CD4-positive, alpha-beta T cell treated with Interleukin-17A for 1 hour (primary cell): ENCODE data around the gene SERP2.

Experiments
- DNase-seq: peaks from one replicate; pipeline ENCODE4 v3.0.0-alpha.2; 2020

Gene SERP2

DNA sequence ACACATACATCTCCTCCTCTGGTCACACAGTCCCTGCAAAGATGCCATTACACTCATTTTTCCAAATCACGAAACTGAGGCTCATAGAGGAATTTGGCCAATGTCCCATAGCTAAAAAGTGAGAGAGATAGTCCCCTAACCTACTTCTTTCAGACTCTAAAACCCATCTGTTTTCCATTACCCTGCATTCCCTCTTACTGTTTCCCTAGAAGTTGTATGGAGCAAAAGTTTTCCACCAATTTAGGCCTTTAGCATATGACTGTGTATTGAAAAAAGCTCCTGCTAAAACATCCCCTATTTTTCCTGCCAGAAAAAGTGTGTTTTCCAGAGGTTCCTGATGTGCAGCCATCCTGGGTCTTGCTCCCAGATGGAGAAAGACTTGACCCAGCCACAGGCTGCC is 16.3 kb downstream of the SERP2 start:
- DNase-seq: no peak

DNA sequence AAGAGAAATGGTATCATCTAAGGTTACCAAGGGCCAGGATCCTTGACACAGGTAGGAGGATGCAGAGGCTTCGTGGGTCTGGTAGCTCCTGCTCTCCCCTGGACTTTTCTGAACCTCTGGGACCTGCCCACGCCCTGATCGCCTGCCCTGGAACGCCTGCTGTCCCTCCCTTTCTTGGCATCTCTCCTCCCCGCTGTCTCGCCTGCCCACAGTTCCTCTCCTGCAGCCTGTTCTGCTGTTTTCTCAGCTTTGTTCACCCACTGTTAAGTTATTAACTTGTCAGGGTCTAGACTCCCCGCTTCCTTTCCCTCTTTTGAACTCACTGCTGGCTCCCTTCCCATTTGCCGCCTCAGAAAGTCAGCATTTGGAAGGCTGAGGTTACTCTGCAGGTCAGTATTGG is 19.8 kb downstream of the SERP2 start:
- DNase-seq: no peak

DNA sequence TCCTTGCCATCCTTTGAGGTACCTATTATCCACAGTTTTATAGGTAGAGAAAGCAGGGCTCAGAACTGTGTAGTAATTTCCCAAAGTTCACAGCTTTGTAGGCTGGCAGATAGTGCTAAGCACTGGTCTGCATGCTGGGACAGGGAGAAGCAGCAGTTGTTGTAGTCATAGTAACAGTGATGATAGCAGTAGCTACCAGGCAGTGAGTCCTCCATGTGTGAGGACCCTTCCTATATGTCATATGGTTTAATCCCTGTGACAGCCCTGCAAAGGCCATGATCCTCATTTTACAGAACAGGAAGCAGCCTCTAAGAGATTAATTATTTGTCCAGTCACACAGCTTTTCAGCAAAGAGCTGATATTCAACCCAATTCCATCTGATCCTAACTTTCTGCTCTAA is 21.0 kb downstream of the SERP2 start:
- no peak for DNase-seq

DNA sequence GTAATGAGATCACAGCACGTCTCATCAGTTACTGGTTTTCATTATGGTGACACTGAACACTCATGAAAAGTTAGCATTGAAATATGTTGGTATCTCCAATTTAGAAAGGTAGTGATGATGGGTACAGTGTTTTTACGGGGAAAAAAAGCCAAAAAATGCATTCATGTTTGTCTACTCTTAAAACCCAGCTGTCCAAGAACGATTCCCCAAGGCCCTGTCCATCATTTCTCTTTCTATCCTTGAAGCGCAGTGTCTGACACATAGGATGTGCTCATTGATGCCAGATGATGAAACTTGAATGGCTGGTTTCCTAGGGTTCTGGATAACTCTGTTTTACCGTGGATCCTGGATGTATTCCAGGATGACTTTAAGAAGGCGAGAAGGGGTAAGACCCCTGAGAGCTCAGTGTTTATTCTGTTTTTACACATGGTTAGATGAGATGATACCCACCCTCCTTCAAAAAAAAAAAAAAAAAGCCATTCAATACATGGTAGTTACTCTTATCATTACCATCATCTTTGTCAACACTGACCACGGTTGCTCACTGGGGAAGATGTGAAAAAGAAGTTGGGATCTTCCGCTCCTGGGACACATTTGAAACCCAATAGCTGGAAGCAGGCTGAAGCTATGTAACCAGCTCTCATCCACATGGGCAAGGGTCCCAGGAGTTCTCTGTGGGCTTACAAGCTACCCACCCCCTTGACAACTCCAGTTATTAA is 22.5 kb downstream of the SERP2 start:
- no peak for DNase-seq

DNA sequence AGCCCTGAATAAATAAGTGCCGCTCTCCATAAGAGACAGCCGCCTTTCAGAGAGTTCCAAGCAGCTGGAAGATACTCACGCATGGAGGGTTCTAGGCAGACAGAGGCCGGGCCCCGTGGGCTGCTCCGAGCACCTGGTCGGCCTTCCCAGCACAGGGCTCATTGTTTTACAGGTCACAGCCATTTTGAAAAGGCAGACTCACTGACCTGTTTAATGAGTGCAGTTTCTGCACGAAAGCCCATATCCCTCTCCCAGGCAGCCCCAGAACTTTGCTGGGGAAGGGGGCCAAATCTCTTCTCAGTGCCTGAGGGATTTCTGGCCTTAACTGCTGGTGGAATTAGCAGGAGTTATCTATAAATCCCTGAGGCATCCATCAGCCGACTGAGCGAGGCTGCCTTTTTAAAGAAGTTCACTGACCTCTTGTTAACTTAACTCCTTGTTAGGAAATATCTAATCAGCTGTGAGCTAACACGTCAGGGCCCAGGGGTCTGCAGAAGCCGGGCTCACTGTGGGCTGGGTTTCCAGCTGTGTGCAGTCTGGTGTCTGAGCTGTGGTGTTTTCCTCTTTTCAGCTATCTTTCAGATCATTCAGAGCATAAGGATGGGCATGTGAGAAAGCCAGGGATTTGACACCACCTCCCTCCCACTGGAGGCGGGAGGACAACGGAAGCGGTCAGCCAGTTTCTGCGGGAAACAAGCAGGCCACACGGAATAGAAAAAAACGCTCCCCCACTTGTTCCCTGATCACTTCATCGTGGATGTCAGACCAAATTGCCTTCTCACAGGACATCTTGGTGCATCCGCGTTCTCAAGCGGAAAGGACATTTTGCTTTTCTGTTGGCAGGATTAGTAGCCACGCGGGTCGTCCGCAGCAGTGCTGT is 23.3 kb downstream of the SERP2 start:
- no peak for DNase-seq

DNA sequence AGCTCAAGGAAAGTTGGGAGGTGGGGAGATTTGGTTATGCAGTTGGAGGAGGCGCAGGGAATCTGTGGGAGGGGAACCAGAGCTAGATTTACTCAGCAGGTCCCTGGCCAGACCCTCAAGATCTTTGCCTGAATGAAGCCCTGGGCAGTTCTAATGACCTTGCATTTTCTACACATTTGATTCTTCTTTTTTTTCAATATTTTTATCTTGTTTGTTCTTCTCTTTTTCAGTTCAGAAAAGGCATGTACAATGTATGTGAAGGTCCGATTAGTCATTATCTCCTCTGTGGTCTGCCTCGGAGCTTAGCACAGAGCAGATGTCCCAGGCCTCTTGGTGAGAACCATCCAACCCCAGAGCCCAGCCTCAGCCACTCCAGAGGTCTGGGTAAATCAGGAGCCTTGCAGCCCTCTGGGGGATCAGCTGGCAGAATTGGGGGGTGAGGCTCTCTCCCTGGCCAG is 24.2 kb downstream of the SERP2 start:
- DNase-seq: no peak

DNA sequence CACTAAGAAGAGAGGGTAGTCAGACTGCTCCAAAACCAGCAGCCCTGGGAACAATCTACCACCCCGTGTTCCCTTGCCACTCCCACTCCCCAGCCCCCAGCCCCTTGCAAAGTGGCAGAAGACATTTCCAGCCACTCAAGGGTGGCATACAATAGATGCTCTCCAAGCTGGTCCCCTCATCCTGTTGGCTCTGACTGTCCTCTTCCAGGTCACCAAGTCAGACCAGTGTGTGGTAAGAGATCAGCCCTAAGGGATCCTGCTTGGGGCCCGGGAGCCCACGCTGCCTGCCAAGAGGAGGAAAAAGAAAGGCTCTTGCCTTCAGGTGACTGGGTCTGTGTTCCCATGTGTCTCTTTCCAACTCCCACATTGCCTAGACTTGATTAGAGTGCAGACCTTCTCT is 25.0 kb downstream of the SERP2 start:
- no peak for DNase-seq

DNA sequence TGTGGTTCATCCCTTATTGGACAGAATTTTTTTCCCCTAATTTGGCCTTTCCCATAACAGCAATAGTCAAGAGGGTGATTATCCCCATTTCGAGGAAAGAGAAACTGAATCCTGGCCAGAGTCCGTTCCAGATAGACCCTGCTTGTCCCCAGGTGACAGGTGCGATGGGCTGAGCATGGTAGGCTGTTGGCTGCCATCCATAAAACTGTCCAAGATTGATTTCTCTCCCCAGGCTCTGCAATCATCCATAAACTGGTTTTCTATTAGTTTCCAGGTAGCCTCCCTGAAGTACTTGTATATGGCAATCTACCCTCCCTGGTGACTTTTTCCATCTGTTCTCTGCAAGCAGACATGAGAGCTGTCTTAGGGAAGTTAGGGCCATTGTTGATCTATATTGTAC is 25.4 kb downstream of the SERP2 start:
- no peak for DNase-seq

DNA sequence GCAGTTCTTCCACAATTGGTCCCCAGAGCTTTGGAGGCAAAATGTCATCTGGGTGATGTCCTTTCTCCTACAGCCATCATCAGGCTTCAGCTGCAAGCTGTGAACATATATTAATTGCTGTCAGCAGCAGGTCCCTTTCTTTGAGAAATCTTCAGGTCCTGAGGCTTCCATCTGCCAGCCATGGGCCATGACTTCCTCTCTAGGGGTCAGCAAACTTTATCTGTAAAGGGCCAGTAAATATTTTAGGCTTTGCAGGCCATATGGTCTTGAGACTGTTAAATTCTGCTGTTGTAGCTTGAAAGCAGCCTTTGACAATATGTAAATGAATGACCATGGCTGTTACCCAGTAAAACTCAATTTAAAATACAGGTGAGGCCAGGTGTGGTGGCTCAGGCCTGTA is 27.1 kb downstream of the SERP2 start:
- DNase-seq: no peak

DNA sequence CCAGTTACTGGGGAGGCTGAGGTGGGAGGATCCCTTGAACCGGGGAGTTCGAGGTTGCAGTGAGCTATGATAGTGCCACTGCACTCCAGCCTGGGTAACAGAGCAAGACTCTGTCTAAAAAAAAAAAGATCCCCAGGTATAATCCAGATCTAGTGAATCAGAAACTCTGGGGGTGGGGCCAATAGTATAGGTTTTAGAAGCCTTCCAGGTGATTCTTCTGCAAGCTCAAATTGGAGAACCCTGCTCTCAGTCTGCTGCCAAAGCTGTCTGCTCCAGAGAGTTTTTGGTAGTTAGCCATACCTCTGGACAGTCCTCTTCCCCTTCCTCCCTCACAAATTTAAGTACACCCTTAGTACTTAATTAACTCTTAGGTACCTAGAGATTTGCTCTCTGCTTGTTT is 28.0 kb downstream of the SERP2 start:
- no peak for DNase-seq

DNA sequence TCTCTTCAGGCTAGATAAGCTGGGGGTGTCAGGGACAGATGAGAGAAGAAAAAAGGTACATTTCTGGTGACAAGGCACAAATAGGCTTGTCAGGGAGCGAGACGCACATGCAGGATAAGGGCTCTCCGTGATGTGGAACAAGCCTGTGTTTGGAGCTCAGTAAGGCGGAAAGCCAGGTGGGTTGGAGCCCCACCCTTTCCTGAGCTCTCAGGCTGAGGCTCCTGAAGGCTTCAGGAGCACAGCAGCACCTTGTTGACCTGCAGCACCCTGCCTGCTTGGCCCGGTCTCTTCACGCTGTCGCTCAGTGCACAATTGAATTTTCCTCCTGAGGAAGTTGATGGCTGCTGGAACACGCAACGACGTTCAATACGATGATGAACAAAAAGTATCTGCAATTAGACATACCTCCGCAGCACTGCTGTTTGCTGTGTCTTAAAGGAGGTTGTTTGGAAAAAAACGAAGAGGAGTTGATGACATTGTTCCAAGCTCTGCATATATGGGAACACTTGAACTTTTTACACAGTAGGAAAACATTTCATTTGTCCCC is 29.3 kb downstream of the SERP2 start:
- DNase-seq: no peak

DNA sequence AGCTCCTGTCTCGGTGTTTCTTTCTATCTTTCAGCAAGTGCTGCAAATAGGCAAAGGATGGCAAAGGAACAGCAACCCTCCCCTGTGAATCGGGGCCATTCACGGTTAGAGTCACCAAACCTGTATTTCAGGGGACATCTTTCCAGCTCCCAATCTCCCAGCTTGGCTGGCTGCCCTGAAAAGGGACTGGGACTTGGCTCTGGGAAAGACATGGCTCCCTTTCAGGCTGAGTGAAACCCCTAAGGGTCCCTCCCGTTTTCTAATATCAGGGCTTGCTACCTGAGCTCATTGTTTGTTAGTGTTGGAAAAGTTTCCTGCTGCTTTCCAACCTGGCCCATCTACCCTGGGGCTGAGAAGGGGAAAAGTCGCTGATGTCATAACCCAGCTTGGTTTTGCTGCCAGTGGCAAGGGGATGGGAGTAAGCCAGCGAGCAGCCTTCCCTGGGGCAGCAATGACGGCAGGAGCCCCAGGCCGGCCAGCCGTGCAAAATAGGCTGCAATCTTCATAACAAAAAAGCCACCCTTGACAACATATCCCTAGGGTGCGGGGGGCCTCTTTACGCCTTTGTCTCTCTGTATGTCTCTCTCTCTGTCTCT is 29.9 kb downstream of the SERP2 start:
- DNase-seq: no peak

DNA sequence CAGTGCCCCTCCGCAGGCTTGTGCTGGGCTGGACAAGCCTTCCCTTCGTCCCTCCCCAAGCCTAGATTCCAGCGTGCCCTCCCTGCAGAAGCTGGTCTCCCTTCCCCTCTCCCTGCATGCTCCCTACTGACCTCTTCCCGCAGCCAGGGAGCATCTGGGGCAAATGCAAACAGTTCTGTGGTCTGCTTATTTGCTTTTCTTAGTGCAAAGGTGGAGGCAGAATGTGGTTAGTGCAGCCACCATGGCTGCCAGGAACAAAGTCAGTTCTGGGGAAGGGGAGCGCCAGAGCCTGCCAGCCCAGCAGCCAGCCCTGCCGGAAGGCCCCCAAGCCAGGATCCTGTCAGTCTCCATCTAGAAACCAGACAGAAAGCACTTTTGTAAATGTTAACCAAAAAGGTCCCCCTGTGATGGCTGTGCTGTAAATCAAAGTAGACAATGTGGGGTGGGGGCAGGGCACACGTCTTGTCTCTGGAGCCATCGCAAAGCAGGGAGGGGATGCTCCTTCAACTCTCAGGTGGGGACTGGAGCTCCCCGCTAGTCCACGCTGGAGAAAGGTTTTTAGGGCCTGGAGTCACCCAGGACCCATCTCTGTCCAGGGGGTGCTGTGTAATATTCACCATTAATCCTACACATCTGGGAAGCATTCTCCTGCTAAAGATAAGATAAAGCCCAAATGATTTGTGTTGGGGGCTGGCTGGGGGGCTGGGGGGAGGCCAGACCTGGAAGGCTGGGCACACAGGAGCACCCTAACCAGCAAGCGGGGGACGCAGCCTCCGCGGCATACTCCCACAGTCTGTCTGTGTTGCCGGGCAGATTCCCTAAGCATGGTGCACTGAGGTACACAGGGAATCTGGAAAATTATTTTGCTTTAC is 30.9 kb downstream of the SERP2 start:
- DNase-seq: no peak

DNA sequence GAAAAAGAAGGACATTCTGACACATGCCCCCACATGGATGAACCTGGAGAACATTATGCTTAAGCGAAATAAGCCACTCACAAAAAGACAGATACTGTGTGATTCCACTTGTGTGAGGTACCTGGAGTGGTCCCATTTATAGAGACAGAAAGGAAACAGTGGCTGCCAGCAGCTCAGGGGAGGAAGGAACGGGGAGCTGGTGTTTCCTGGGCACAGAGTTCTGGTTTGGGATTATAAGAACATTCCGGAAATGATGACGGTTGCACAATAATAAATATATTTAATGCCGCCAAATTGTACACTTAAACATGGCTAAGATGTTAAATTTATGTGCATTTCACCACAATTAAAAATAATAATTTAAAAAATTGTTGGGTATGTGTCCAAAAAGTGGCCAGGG is 33.0 kb downstream of the SERP2 start:
- DNase-seq: no peak

DNA sequence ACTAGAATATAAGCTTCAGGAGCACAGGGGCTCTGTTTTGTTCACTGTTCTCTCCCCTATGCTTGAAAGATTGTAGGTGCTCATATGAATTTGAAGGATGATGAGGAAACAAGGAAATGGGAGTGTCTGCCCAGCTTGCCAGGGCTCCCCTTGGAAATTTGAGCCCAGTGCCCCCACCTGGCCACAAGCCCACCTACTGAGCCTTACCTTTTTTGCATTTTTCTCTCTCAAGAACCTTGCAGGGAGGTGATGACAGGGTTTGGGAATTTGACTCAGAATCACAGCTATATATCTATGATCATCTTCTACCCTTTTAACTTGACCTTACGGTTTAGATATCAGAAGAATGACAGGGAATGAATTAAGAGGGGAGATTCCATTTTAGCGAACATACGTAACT is 33.8 kb downstream of the SERP2 start:
- DNase-seq: no peak

DNA sequence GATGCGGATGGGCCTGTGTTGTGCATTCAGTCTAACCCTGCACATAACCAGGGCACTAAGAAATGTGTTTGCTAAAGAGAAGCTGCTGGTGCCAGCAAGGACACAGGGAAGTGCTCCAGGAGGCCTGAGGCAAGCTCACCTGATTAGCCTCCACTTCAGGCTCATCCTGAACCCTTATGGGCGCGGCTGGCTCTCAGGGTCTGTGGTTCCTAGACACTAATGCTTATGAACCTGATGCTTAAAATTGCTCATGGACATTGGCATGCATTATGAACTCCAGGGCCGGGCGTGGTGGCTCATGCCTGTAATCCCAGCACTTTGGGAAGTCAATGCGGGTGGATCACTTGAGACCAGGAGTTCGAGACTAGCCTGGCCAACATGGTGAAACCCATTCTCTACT is 34.3 kb downstream of the SERP2 start:
- DNase-seq: no peak

DNA sequence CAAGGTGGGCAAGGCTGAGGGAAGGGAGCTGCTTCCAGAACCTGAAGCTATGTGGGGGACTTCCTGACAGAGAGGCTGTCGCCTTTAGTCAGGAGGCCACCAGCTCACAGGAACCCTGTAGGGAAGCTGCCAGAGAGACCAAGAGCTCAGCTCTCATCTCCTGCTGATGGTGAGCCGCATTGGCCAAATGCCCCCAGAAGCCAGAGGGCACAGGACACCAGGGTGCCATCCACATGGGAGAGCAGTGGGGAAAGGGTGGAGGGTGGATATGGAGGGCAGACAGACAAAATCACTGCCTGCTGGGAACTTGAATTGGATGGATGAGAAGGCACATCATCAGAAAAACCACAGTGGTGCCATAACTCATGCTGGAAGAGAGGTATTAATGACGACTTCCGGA is 36.0 kb downstream of the SERP2 start:
- no peak for DNase-seq

DNA sequence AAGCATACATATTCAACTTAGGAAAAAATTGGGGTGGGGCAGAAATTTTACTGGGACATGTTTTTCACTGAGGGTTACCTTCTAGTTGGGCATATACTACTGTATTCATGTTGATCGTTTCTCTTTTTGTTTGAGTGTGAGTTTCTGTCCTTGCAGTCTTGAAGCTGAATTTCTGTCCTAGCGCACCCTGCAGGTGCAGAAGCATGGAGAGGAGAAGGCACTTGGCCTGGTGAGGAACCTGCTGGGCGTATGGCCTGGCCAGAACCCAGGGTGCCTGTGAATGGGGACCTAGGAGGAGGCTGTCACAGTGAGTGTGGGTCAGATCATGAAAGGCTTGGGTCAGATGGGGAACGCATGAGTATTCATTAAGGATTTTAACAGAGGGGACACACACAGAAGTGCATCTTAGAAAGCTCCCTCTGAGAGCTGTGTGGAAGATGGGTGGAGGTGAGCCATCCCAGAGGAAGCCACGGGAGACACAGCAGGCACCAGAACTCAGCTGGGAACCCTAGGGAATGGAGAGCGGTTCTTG is 36.8 kb downstream of the SERP2 start:
- DNase-seq: no peak

DNA sequence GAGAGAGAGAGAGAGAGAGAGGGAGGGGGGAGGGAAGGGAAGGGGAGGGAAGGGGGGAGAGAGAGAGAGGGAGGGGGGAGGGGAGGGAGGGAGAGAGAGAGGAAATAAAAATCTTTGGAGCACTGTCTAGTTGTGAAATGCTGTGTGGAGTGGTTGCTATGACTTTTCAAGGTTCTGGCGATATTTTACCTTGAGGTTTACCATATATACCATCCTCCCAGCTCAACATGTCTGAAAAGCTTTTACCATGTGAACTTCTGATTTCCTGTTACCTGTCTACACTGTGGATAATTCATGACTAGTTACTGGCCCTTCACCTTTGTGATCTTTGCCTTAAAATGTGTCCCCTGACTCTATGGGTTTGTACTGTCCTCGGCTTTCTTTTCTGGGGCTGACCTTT is 38.2 kb downstream of the SERP2 start:
- no peak for DNase-seq

DNA sequence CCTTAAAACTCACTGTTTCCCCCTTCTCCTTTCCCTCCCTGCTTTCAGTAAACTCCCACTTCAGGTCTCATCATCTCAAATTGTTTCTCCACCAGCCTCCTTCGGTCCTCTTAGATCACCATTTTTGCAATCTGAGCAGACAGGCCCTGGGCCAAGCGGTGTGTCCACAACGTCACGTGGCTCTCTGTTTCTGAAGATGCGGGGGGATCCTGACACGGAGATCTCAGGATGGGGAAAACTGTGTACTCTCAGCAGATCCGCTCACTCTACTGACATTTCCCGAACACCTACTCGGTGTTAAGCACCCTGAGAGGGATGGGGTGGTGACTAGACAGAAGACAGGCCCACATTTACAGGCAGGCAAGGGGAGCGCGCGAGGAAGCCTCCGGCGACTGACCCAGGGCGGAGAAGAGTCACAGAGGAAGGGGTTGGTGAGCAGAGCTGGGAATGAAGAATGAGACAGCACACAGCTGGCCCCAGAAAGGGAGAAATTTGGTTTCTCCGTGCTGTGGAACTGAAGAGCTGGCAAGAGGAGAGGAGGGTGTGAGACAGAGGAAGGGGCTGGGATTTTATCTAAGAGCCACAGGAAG is 38.8 kb downstream of the SERP2 start:
- no peak for DNase-seq

DNA sequence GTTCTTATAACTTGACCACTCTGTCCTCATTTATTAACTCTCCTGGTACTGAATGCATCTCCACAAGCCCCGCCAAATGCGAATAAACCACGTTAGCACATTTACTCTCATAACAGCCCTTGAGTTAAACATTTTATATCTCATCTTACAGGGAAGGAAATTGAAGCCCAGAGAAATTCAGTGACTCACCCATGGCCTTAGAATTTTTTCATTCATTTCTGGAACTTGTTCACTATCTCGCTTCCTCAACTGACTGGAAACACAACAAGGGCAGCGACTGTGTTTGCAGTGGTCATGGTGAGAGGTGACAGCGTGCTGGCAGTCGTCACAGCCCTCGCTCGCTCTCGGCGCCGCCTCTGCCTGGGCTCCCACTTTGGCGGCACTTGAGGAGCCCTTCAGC is 39.5 kb downstream of the SERP2 start:
- DNase-seq: no peak

DNA sequence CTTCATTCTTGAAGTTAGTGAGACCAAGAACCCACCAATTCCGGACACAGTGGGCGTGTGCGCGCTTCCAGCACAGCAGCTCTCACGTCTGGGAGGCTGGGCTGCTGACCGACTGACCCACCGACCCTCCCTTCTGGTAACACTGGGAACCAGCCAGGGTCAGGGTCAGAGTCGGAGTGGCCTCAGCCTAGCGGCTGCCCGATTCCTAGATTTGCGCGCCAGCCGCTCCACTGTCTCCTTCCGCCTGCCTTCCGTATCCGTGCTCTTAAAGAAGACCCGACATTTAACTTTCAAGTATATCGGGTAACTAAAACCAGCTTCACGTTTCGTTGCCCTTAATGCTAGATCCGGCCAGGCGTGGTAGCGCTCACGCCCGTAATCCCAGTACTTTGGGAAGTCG is 41.1 kb downstream of the SERP2 start:
- DNase-seq: no peak
